Measurements from ENCODE around the gene PRSS36. TPM values are rescaled to one million over a fixed set of nuclear protein-coding genes. Genes with fewer than 3 reads are reported as not detected.
A peak's percentile ranks its signal among the peaks of the same experiment; 100 is the strongest.
"Not testable (repeated sequence)": the region's sequence is repeated elsewhere in the genome, so short reads cannot be mapped to it uniquely, and the experiment has no call there.

PRSS36 gene
- total RNA-seq, 1 experiment from 2014 or later: 0.17 TPM

DNA sequence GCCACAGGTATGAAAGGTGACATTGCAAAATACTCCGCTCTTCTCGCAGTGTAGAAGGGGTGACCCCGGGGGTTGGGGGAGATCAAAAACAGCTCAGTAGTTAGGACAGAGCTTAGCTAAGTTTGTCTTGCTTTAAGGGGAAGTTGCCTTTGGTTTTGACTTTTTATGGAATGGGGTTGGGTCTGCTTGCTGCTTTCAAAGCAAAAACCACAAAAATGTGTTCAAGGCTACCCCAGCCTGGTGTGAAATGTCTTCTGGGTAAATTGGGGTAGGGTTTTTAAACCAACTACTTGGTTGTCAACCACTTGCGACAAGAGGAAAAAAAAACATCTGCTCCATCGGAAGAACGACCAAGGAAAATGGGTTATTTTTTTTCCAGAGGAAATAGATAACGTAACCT is 36.3 kb upstream of the PRSS36 start:
- no peak for DNase-seq (ENCODE audit: low read depth)
- in situ Hi-C loops (cut with HindIII; ENCODE audit: low pct_unique_long_range_greater_than_20kb, low sequenced_read_pairs): no loop called here

- DNase-seq (ENCODE audit: low read depth): no peak
- in situ Hi-C loops (cut with HindIII; ENCODE audit: low pct_unique_long_range_greater_than_20kb, low sequenced_read_pairs): no loop called here
These were observed 35.5 kb upstream of the PRSS36 start for GRCh38 chr16:31185339-31185738.

GRCh38 chr16:31184888-31185287 is 35.0 kb upstream of the PRSS36 start:
- in situ Hi-C loops (cut with HindIII; ENCODE audit: low pct_unique_long_range_greater_than_20kb, low sequenced_read_pairs): no loop called here
- no peak for DNase-seq (ENCODE audit: low read depth)

- no peak for DNase-seq (ENCODE audit: low read depth)
- in situ Hi-C loops (cut with HindIII; ENCODE audit: low pct_unique_long_range_greater_than_20kb, low sequenced_read_pairs): no loop called here
These were observed 33.9 kb upstream of the PRSS36 start for GRCh38 chr16:31183432-31184428.

- no peak for DNase-seq (ENCODE audit: low read depth)
- in situ Hi-C loops (cut with HindIII; ENCODE audit: low pct_unique_long_range_greater_than_20kb, low sequenced_read_pairs): no loop called here
These were observed 32.5 kb upstream of the PRSS36 start for GRCh38 chr16:31182391-31182790.

DNA sequence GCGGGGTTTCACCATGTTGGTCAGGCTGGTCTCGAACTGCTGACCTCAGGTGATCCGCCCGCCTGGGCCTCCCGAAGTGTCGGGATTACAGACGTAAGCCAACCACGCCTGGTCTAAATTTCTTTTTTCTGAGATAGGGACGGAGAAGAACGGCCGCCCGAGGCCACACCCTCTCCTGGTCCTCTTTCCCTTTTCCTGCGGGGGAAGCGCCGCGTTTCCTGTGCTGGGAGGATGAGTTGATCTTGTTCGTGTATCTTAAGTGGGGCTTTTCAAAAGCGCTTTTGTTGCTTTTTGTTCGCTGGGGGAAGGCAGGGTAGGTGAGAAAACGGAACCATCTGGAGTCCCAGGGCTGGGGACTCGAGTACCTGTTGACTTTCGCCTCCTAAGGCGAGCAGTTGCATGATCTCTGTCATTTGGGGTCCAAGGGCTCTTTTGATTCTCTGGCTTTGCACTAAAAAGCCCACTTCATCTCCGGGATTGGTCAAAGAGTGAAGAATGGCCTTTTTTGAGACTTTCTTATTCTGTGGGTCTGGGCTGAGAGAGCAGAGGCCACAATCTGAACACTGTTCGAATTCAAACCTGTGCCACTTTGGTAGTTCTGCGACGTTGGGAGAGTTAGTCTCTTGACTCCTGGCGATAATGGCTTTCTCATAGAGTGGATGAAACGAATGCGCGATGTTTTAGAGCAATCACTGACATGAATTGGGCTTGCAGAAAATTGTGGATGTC is 31.4 kb upstream of the PRSS36 start:
- DNase-seq (ENCODE audit: low read depth): no peak
- in situ Hi-C loops (cut with HindIII; ENCODE audit: low pct_unique_long_range_greater_than_20kb, low sequenced_read_pairs): no loop called here

DNA sequence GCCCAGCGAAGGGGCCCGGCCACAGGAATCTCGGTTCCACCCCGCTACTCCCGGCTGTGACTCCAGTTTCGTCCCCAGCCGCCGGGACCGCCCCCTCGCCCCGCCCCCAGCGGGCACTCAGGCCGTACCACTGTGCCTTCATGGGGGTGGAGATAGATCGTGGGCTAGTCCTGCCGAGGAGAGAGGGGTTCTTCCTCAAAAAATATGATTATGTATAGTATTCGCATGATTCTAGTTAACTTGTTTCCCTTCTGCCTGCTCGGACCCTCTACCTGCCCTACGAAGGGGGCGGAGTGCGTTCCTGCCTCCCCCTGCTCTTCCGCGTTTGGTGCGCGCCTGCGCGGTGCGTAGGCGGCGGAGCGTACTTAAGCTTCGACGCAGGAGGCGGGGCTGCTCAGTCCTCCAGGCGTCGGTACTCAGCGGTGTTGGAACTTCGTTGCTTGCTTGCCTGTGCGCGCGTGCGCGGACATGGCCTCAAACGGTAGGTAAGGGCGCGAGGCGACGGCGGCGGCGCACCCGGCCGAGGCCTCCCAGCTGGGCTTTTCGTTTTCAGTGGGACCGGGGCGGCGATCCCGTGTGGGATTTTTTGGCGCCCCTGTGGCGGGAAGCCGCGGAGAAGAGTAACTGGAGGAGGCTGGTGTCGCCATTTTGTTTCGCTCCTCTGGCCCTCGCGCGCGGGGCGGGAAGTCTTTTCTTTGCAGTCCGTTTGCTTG is 30.0 kb upstream of the PRSS36 start, which contains the start of gene FUS:
Gene FUS, plus strand, starts transcription at position 393 of the 713 bp plus-strand sequence. Its CDS starts 76 bp downstream, at position 469.
- in situ Hi-C loops (cut with HindIII; ENCODE audit: low pct_unique_long_range_greater_than_20kb, low sequenced_read_pairs): no loop called here
- peak; percentile 89 for DNase-seq (ENCODE audit: low read depth)

DNA sequence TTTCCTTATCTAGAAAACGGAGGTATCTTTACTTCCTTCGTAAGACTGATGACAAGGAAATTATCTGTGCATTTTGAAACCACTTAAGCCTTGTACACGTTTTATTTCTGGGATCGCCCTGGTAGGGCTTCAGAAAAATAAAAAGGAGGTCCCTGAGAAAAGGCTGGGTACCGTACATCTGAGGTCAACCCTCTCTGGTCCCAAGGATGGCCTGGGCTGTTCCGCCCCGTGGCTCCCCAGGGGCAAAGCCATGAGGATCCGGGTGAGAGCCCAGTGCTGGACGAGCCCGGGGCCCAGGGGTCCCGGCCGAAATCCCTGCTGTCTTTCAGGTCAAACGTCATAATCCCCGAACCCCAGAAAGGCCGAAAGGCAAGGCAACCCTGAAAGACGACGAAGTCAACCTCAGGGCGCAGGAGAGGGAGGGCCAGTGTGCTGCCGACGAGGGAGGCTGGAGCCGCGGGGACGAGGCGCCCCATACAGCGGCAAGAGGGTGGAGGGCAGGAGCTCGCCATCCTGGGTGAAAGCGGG is 29.4 kb upstream of the PRSS36 start:
- no peak for DNase-seq (ENCODE audit: low read depth)
- in situ Hi-C loops (cut with HindIII; ENCODE audit: low pct_unique_long_range_greater_than_20kb, low sequenced_read_pairs): no loop called here

DNA sequence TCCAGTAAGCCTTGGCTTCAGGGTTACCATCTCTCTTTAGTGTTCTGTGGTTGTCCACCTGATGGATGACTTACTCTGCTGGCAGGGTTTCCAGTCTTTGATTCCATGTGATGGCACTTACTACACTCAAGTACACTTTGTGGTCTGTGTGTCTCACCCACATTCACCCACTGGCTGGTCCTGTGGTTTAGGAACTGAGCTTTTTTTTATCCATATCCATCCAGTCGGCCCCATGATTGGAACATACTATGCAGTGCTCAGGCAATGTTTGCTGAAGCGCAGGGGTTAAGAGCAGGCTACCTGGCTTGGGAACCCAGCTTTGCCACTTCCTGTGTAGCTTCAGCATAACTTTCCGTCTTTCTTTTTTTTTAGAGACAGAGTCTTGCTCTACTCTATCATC is 27.3 kb upstream of the PRSS36 start:
- peak; percentile 61 for DNase-seq (ENCODE audit: low read depth)
- in situ Hi-C loops (cut with HindIII; ENCODE audit: low pct_unique_long_range_greater_than_20kb, low sequenced_read_pairs): no loop called here

DNA sequence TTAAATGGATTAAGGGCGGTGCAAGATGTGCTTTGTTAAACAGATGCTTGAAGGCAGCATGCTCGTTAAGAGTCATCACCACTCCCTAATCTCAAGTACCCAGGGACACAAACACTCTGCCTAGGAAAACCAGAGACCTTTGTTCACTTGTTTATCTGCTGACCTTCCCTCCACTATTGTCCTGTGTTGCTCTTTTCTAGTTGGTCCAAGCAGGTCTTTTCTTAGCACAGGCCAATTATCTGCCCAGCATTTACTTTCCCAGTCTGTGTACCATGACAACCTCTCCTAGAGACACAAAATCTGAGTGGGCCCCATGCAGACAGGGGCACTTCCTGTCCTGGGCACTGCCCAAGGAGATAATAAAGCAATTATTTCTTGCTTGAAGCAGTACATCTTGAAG is 20.2 kb upstream of the PRSS36 start:
- in situ Hi-C loops (cut with HindIII; ENCODE audit: low pct_unique_long_range_greater_than_20kb, low sequenced_read_pairs); DNase-seq (ENCODE audit: low read depth): not testable (repeated sequence)

DNA sequence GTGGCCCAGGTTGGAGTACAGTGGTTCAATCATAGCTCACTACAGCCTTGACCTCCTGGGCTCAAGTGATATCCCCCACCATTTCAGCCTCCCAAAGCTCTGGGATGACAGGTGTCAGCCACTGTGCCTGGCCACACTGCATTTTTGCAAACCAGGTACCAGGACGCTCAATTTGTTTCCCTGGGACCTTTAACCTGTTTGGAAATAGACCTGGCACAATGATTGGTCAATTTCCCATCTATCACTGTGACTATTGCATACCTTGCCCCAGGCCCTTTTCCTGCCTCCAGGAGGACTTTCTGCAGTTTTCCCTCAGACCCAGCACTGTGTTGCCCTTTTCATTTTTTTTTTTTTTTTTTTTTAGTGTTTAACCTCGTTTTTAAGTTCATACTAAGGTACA is 19.0 kb upstream of the PRSS36 start:
- DNase-seq (ENCODE audit: low read depth): no peak
- in situ Hi-C loops (cut with HindIII; ENCODE audit: low pct_unique_long_range_greater_than_20kb, low sequenced_read_pairs): no loop called here

DNA sequence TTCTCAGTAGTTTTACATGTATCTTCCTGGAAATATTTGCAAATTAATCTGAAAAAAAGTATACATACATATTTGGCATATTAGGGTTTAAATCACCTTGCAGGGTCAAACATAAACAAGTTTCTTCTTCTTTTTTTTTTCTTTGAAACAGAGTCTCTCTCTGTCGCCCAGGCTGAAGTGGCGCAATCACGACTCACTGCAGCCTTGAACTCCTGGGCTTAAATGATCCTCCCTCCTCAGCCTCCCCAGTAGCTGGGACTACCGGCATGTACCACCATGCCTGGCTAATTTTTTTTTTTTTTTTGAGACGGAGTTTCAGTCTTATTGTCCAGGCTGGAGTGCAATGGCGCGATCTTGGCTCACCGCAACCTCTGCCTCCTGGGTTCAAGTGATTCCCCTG is 17.4 kb upstream of the PRSS36 start:
- in situ Hi-C loops (cut with HindIII; ENCODE audit: low pct_unique_long_range_greater_than_20kb, low sequenced_read_pairs): no loop called here
- no peak for DNase-seq (ENCODE audit: low read depth)

DNA sequence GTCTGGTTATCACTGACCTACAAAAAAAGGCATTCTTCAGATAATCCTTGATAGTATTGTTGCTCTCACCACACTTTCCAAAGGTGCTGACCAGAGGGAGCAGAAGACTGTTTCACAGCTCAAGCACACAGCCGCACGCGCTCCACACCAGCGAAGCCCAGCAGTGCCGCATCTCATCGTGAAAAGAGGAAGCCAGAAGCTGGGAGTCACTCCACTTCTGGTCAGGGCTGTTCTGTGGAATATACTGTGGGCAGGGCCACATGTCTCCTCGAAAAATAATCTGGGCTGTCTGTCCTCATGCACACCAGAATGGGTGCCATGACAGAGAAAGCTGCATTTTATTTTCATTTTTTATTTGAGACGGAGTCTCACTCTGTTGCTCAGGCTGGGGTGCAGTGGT is 7.3 kb upstream of the PRSS36 start:
- in situ Hi-C loops (cut with HindIII; ENCODE audit: low pct_unique_long_range_greater_than_20kb, low sequenced_read_pairs): no loop called here
- DNase-seq (ENCODE audit: low read depth): no peak

DNA sequence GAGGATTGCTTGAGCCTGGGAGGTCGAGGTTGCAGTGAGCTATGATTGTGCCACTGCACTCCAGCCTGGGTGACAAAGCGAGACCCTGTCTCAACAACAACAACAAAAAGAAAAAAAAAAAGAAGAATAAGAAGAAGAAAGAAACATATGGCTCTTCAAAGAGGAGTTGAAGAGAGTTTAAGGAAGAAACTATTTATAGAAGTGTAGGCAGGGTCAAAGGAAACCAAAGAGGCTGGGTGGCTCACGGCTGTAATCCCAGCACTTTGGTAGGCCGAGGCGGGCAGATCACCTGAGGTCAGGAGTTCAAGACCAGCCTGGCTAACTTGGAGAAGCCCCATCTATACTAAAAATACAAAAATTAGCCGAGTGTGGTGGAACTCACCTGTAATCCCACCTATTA is 1.1 kb upstream of the PRSS36 start:
- DNase-seq (ENCODE audit: low read depth); in situ Hi-C loops (cut with HindIII; ENCODE audit: low pct_unique_long_range_greater_than_20kb, low sequenced_read_pairs): not testable (repeated sequence)

GRCh38 chr16:31149332-31149731 is 534 bp downstream of the PRSS36 start:
- in situ Hi-C loops (cut with HindIII; ENCODE audit: low pct_unique_long_range_greater_than_20kb, low sequenced_read_pairs): no loop called here
- no peak for DNase-seq (ENCODE audit: low read depth)

GRCh38 chr16:31148896-31149295 is 970 bp downstream of the PRSS36 start:
- in situ Hi-C loops (cut with HindIII; ENCODE audit: low pct_unique_long_range_greater_than_20kb, low sequenced_read_pairs): no loop called here
- no peak for DNase-seq (ENCODE audit: low read depth)

GRCh38 chr16:31148281-31148728 is 1.6 kb downstream of the PRSS36 start:
- DNase-seq (ENCODE audit: low read depth): no peak
- in situ Hi-C loops (cut with HindIII; ENCODE audit: low pct_unique_long_range_greater_than_20kb, low sequenced_read_pairs): no loop called here

DNA sequence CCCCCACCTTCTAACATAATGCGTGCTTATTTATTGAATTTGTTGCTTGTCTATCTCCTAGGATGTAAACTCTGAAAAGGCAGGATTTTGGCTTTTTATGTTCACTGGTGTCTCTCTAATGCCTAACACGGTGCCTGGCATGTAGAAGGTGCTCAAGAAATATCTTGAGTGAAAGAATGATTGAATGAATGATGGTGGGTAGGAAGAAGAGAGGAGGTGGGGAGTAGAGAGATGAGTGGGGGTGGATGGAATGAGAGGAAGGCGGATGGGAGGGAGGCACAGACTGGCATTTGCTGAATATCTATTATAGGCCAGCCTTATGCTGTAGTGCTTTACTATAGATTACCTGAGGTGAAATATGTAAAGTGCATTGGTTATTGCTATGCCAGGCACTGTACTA is 2.3 kb downstream of the PRSS36 start:
- DNase-seq (ENCODE audit: low read depth): no peak
- in situ Hi-C loops (cut with HindIII; ENCODE audit: low pct_unique_long_range_greater_than_20kb, low sequenced_read_pairs): no loop called here

Data from Caki2 (cell line).